Lower lobe of right lung (tissue), 2 donors: Measurements from ENCODE around the gene ASB10. TPM values are rescaled to one million over a fixed set of nuclear protein-coding genes. Genes with fewer than 3 reads are reported as not detected.

Experiments
- ATAC-seq, 2 donors: fragments of 200-7000 bp; cut with Tn5 transposase; one replicate each; pipeline ENCODE4 v1.9.1; 2020 to 2022; ENCODE audit warnings: mild to moderate bottlenecking in 2 of 2, moderate library complexity in 2 of 2
- DNase-seq: peaks from one replicate; pipeline ENCODE4 v3.0.0-alpha.2; 2020
- H3K27ac ChIP-seq: fragments of 200-600 bp; one replicate; pipeline ENCODE4 v1.8.0; 2022
- H3K27me3 ChIP-seq: fragments of 200-600 bp; one replicate; pipeline ENCODE4 v1.8.0; 2022; ENCODE audit warnings: low read depth
- H3K36me3 ChIP-seq: fragments of 200-600 bp; one replicate; pipeline ENCODE4 v1.8.0; 2022; ENCODE audit warnings: mild to moderate bottlenecking
- H3K4me1 ChIP-seq: fragments of 200-600 bp; one replicate; pipeline ENCODE4 v1.8.0; 2022
- H3K4me3 ChIP-seq: fragments of 200-600 bp; one replicate; pipeline ENCODE4 v1.8.0; 2022; ENCODE audit warnings: mild to moderate bottlenecking
- H3K9me3 ChIP-seq: fragments of 200-600 bp; one replicate; pipeline ENCODE4 v1.8.0; 2022
- intact Hi-C: fragments of 100-400 bp; cut with DNase I; formaldehyde crosslinking; loops from one replicate; pipeline ENCODE4 v1.11.0; 2022
- total RNA-seq: library from RNA; stranded (reverse); fragmentation: NEBNext Ultra II Directional; extraction: Animal tissue kit (Norgen Biotek cat#: 25700); gene quantifications from one replicate; pipeline ENCODE4 v1.2.1, GENCODE V29; 2021
- TF ChIP-seq, protein P1 (sequence below): fragments of 200-600 bp; IDR thresholded peaks from one replicate; pipeline ENCODE4 v1.8.0; 2022; ENCODE audit warnings: antibody characterized with exemption, mild to moderate bottlenecking
- donor health status: DM: no; HTN: yes; CAD: no; lungs with severe emphysema.

ASB10 gene
- total RNA-seq, 1 donor from 2014 or later, result not detected

GRCh38 chr7:151198945-151199848, 12.1 kb upstream of the ASB10 start:
- no peak for ATAC-seq
- H3K36me3 ChIP-seq, result no peaks in the 10 kb centered on the region
- TF ChIP-seq, protein P1, sequence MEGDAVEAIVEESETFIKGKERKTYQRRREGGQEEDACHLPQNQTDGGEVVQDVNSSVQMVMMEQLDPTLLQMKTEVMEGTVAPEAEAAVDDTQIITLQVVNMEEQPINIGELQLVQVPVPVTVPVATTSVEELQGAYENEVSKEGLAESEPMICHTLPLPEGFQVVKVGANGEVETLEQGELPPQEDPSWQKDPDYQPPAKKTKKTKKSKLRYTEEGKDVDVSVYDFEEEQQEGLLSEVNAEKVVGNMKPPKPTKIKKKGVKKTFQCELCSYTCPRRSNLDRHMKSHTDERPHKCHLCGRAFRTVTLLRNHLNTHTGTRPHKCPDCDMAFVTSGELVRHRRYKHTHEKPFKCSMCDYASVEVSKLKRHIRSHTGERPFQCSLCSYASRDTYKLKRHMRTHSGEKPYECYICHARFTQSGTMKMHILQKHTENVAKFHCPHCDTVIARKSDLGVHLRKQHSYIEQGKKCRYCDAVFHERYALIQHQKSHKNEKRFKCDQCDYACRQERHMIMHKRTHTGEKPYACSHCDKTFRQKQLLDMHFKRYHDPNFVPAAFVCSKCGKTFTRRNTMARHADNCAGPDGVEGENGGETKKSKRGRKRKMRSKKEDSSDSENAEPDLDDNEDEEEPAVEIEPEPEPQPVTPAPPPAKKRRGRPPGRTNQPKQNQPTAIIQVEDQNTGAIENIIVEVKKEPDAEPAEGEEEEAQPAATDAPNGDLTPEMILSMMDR, result no peak

GRCh38 chr7:151197932-151198331, 10.9 kb upstream of the ASB10 start:
- Histone ChIP-seq H3K4me1 (no peaks in the 10 kb centered on the region), H3K9me3 (no peaks in the 10 kb centered on the region), H3K4me3 (no peak overlapping the region), H3K27me3 (peaks cover 16% of the 10 kb centered on the region), H3K27ac (no peak overlapping the region), H3K36me3 (no peaks in the 10 kb centered on the region)
- TF ChIP-seq, protein P1, result no peak
- DNase-seq, result no peak
- no peak for ATAC-seq
- intact Hi-C loops, result no loop called here

More at GRCh38 chr7:151198945-151199848, 12.1 kb upstream of the ASB10 start:
- H3K4me3 ChIP-seq, result no peak overlapping the region
- no peak for DNase-seq
- intact Hi-C loops, result no loop called here
- H3K27me3 ChIP-seq, result peaks cover 29% of the 10 kb centered on the region
- H3K9me3 ChIP-seq, result no peaks in the 10 kb centered on the region
- no peaks in the 10 kb centered on the region for H3K4me1 ChIP-seq
- no peak overlapping the region for H3K27ac ChIP-seq

DNA sequence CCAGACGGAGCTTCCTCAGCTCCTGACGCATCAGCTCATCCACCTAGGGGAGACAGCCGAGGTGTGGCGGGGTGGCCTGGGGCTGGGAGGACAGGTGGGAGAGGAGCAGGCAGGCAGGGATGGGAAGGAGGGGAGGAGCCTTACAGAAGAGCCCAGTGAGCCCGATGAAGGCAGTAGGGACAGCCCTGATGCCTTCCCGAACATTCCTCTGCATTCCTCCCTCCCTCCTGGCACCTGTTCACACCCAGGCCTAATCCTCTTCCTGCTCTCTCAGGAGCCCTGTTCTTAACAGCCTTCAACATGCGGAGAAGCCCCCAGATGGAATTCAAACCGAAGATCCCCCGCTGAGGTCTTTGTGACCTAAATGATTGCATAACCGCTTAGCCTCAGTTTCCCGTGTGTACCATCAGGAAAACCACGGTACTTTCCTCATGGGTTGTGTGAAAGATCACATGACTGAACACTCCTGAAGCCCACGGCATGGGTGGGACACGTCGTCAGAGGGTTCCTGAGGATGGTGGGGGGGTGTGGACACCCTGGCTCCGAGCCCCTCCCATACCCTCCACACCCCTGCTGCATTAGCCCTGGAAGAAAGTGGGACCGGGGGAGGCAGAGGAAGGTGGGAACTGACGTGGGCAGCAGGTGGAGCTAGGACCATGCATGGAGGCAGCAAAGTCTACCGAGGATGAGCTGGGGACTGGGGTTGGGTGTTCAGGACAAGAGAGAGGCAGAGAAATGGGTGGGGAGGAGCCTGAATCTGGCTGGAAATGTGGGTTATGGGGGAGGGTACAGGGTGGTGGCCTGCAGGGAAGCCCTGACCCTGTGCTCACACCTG, 8.8 kb upstream of the ASB10 start:
- H3K27ac ChIP-seq, result no peak overlapping the region
- ATAC-seq, result no peak
- H3K27me3 ChIP-seq, result peaks cover 22% of the 10 kb centered on the region
- H3K4me1 ChIP-seq, result no peaks in the 10 kb centered on the region
- no peak overlapping the region for H3K4me3 ChIP-seq
- intact Hi-C loops, result no loop called here
- no peak for DNase-seq
- no peaks in the 10 kb centered on the region for H3K9me3 ChIP-seq
- TF ChIP-seq, protein P1, result no peak
- H3K36me3 ChIP-seq, result no peaks in the 10 kb centered on the region

DNA sequence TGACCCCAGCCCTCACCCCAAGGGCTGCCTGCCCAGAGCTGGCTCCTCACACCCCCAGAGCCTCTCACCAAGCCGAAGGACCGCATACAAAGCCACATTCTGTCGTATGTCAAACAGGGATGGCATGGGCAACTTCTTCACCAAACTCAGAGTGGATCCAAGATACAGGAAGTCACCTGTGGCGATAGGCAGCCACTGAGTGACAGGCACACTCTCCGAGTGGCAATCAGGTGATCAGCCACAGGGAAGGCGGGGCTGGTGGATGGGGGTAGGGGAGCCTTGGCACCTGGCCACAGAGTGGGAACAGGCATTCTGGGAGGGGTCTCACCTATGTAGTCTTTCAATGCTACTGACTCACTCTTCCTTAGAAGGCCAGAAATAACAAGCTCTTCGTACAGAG, 7.1 kb upstream of the ASB10 start:
- Histone ChIP-seq H3K36me3 (no peaks in the 10 kb centered on the region), H3K4me1 (no peaks in the 10 kb centered on the region), H3K9me3 (no peaks in the 10 kb centered on the region), H3K27me3 (peaks cover 16% of the 10 kb centered on the region), H3K27ac (no peak overlapping the region), H3K4me3 (no peak overlapping the region)
- TF ChIP-seq, protein P1, result no peak
- ATAC-seq (no peak), DNase-seq (no peak)
- intact Hi-C loops, result no loop called here

- Histone ChIP-seq H3K4me3 (no peak overlapping the region), H3K9me3 (no peaks in the 10 kb centered on the region), H3K27me3 (peaks cover 11% of the 10 kb centered on the region), H3K4me1 (no peaks in the 10 kb centered on the region), H3K27ac (no peak overlapping the region), H3K36me3 (no peaks in the 10 kb centered on the region)
- ATAC-seq (no peak), DNase-seq (no peak)
- intact Hi-C loops, result no loop called here
- TF ChIP-seq, protein P1, result no peak
These were observed 6.3 kb upstream of the ASB10 start for GRCh38 chr7:151193203-151193978.
